K562 (cell line): ENCODE data around the gene CABP4. TPM values are rescaled to one million over a fixed set of nuclear protein-coding genes. Genes with fewer than 3 reads are reported as not detected.

Source experiments
- ATAC-seq: fragments of 200-7000 bp; cut with Tn5 transposase; 3 replicates; pipeline ENCODE4 v1.9.1; 2020; ENCODE audit warnings: moderate library complexity
- BruUV-seq: library from RNA; stranded (reverse); fragments of 400-500 nt; replicated peaks from 2 replicates; lab custom pipeline; 2021; lab: Mats Ljungman, UMichigan
- CTCF ChIA-PET: fragments of 300-600 bp; formaldehyde crosslinking; extraction: SDS; loops from one replicate; lab custom pipeline; 2021; ENCODE audit warnings: low intra/inter-chr PET ratio; lab: Yijun Ruan, JAX
- POLR2A ChIA-PET: fragments of 300-600, 350-650 bp; sonication (Branson Sonifier 250); formaldehyde crosslinking; extraction: SDS; loops from one replicate; lab custom pipeline; 2021; ENCODE audit warnings: antibody characterized with exemption, inconsistent platforms; lab: Yijun Ruan, JAX
- DNase-seq, 4 experiments: peaks; one replicate each; pipeline versions ENCODE4 v3.0.0 to v3.0.0-alpha.2; 2011 to 2018; ENCODE audit warnings: low spot score in 3 of 4, mixed read lengths in 3 of 4; ENCODE audit errors: extremely low read depth in 1 of 4
- FAIRE-seq: peaks from 2 replicates; lab custom pipeline; 2011; peaks lifted over from hg19 to GRCh38; lab: Jason Lieb, UNC
- H2AFZ ChIP-seq: 2 replicates; pipeline ENCODE4 v1.6.0; 2011; ENCODE audit warnings: low read depth, low read length, control low read depth, inconsistent platforms
- H3K27ac ChIP-seq: fragments of 200-600 bp; 3 replicates; pipeline ENCODE4 v1.8.0; 2011; ENCODE audit warnings: low read depth, mild to moderate bottlenecking, control low read depth, inconsistent platforms, low read length, moderate library complexity, mixed read lengths; ENCODE audit errors: extremely low read depth
- H3K27me3 ChIP-seq, 2 experiments: fragments of 300-600 bp in 1 of 2; 2 replicates in 1 of 2; 3 replicates in 1 of 2; pipeline versions ENCODE4 v1.6.0 to v1.8.0; 2011; ENCODE audit warnings: inconsistent platforms in 2 of 2, low read length in 2 of 2, mild to moderate bottlenecking in 1 of 2, mixed read lengths in 1 of 2, moderate library complexity in 1 of 2; ENCODE audit not compliant: control insufficient read depth in 2 of 2, insufficient read depth in 2 of 2
- H3K36me3 ChIP-seq: fragments of 300-600 bp; 3 replicates; pipeline ENCODE4 v1.8.0; 2011; ENCODE audit warnings: mild to moderate bottlenecking, low read length, inconsistent platforms; ENCODE audit not compliant: control insufficient read depth, insufficient read depth
- H3K4me1 ChIP-seq, 2 experiments: fragments of 200-600 bp in 1 of 2; replicated peaks in 1 of 2; 2 replicates in 1 of 2; 3 replicates in 1 of 2; pipeline versions ENCODE4 v1.5.1 to v1.8.0; 2011; ENCODE audit warnings: inconsistent platforms in 2 of 2, low read length in 2 of 2, mild to moderate bottlenecking in 1 of 2, mixed read lengths in 1 of 2, moderate library complexity in 1 of 2; ENCODE audit not compliant: control insufficient read depth in 2 of 2, insufficient read depth in 2 of 2
- H3K4me2 ChIP-seq: 2 replicates; pipeline ENCODE4 v1.6.1; 2011; ENCODE audit warnings: low read length, control low read depth, inconsistent platforms, mixed read lengths; ENCODE audit not compliant: insufficient read depth
- H3K4me3 ChIP-seq: fragments of 200-600 bp; sonication (generic), shearing (Covaris generic); 2 replicates; pipeline ENCODE4 v1.5.1; 2016; ENCODE audit warnings: control low read depth, inconsistent platforms
- H3K79me2 ChIP-seq: fragments of 200-600 bp; 3 replicates; pipeline ENCODE4 v1.8.0; 2011; ENCODE audit warnings: low read length, inconsistent platforms; ENCODE audit not compliant: control insufficient read depth, insufficient read depth
- H3K9ac ChIP-seq, 2 experiments: 2 replicates each; pipeline versions ENCODE4 v1.6.0 to v1.6.1; 2011; ENCODE audit warnings: low read depth in 2 of 2, low read length in 2 of 2, control low read depth in 1 of 2, inconsistent platforms in 1 of 2, mild to moderate bottlenecking in 1 of 2, mixed read lengths in 1 of 2; ENCODE audit not compliant: insufficient read depth in 1 of 2
- H3K9me1 ChIP-seq: one replicate; pipeline ENCODE4 v1.6.0; 2011; ENCODE audit warnings: inconsistent platforms, mild to moderate bottlenecking, low read length, moderate library complexity; ENCODE audit not compliant: control insufficient read depth, insufficient read depth
- H3K9me3 ChIP-seq: replicated peaks from 2 replicates; pipeline ENCODE4 v1.5.1; 2011; ENCODE audit warnings: low read depth, low read length, inconsistent platforms; ENCODE audit not compliant: control insufficient read depth, insufficient read depth
- H4K20me1 ChIP-seq: replicated peaks from 2 replicates; pipeline ENCODE4 v1.6.1; 2011; ENCODE audit warnings: low read length, inconsistent platforms, mixed read lengths; ENCODE audit not compliant: control insufficient read depth, insufficient read depth
- E2F3 ChIP-seq: fragments of 250-450 bp; sonication (Bioruptor Pico); IDR thresholded peaks from 2 replicates; pipeline ENCODE4 v1.4.0; 2020; ENCODE audit warnings: mild to moderate bottlenecking
- FOXK1 ChIP-seq: sonication (generic); formaldehyde crosslinking; IDR thresholded peaks from 2 replicates; pipeline ENCODE4 v1.8.0; 2022; ENCODE audit warnings: missing genetic modification reagents, mild to moderate bottlenecking, borderline replicate concordance
- GABPB1 ChIP-seq: sonication (generic); formaldehyde crosslinking; IDR thresholded peaks from 2 replicates; pipeline ENCODE4 v1.8.0; 2022; ENCODE audit warnings: mild to moderate bottlenecking, missing genetic modification reagents
- HDAC2 ChIP-seq: fragments of 450-650 bp; IDR thresholded peaks from 2 replicates; pipeline ENCODE4 v1.6.1; 2016; ENCODE audit warnings: mild to moderate bottlenecking
- MTA2 ChIP-seq: fragments of 450-650 bp; IDR thresholded peaks from 2 replicates; pipeline ENCODE4 v1.6.1; 2016; ENCODE audit warnings: low read depth
- NR1H2 ChIP-seq: sonication (generic); formaldehyde crosslinking; IDR thresholded peaks from 2 replicates; pipeline ENCODE4 v1.4.0; 2020; ENCODE audit warnings: mild to moderate bottlenecking, missing genetic modification reagents
- POLR2AphosphoS2 ChIP-seq: IDR thresholded peaks from 2 replicates; pipeline ENCODE4 v1.6.1; 2012; ENCODE audit warnings: low read length, improper control_type of control experiment
- POLR3A ChIP-seq: IDR thresholded peaks from 2 replicates; pipeline ENCODE4 v1.6.1; 2011; ENCODE audit warnings: borderline replicate concordance, mild to moderate bottlenecking, moderate library complexity; ENCODE audit not compliant: insufficient read length, insufficient read depth; ENCODE audit errors: extremely low read depth
- SAFB ChIP-seq: fragments of 200-400 bp; formaldehyde crosslinking; IDR thresholded peaks from 2 replicates; pipeline ENCODE4 v1.6.1; 2017; ENCODE audit warnings: low read depth, low read length, borderline replicate concordance
- SIN3A ChIP-seq, 2 experiments: fragments of 150-350 bp in 1 of 2; IDR thresholded peaks; 2 replicates each; pipeline ENCODE4 v1.6.1; 2011 to 2016; ENCODE audit warnings: borderline replicate concordance in 2 of 2, low read depth in 2 of 2, low read length in 2 of 2, mild to moderate bottlenecking in 2 of 2, moderate library complexity in 2 of 2; ENCODE audit not compliant: control insufficient read depth in 1 of 2
- SMARCA4 ChIP-seq: fragments of 450-650 bp; IDR thresholded peaks from 2 replicates; pipeline ENCODE4 v1.6.1; 2016
- SUPT5H ChIP-seq: fragments of 450-650 bp; IDR thresholded peaks from 2 replicates; pipeline ENCODE4 v1.6.1; 2016
- ZNF121 ChIP-seq: sonication (generic); formaldehyde crosslinking; conservative IDR thresholded peaks from 2 replicates; pipeline ENCODE4 v1.8.0; 2022; ENCODE audit warnings: missing genetic modification reagents
- ZNF41 ChIP-seq: fragments of 250-450 bp; sonication (Bioruptor Pico); conservative IDR thresholded peaks from 2 replicates; pipeline ENCODE4 v1.4.0; 2020; ENCODE audit warnings: mild to moderate bottlenecking
- ZNF699 ChIP-seq: fragments of 250-450 bp; sonication (Bioruptor Pico); IDR thresholded peaks from 2 replicates; pipeline ENCODE4 v1.8.0; 2021; ENCODE audit warnings: mild to moderate bottlenecking, moderate library complexity; ENCODE audit not compliant: insufficient replicate concordance
- WGBS: fragments of 100-300 bp; shearing (Covaris generic); methylation state at CpG from one replicate; pipeline ENCODE4 v1.1.6; 2016; ENCODE audit warnings: low coverage, mixed read lengths; ENCODE audit not compliant: insufficient coverage; ENCODE audit errors: missing lambda C conversion rate; 5-methylcytosine and 5-hydroxymethylcytosine counted together
- in situ Hi-C: fragments of 300-500 bp; cut with MboI; formaldehyde crosslinking; loops from 4 replicates; pipeline ENCODE4 v1.15.0; 2018; ENCODE audit warnings: inconsistent platforms, mixed read lengths
- intact Hi-C: fragments of 100-400 bp; cut with micrococcal nuclease; formaldehyde crosslinking; loops from 2 replicates; pipeline ENCODE4 v1.14.2; 2022
- polyA plus RNA-seq, 8 experiments: library from polyadenylated mRNA; depleted of rRNA in 4 of 8; stranded (reverse) in 5 of 8; unstranded in 3 of 8; fragments of >200 nt; fragmentation: Nextera tagmentation in 2 of 8; fragmentation: Illumina TruSeq in 1 of 8; extraction: Ambion mirVana in 2 of 8; extraction: Trizol in 1 of 8; gene quantifications; 2 replicates each; pipeline versions ENCODE4 v1.2.1 to v1.2.3, GENCODE V29; 2011 to 2014; ENCODE audit warnings: inconsistent platforms in 1 of 8, missing spikeins in 1 of 8
- total RNA-seq, 7 experiments: library from RNA; depleted of rRNA in 6 of 7; stranded (reverse); fragments of >200 nt in 6 of 7; fragmentation: Illumina TruSeq in 2 of 7; extraction: Trizol in 2 of 7; gene quantifications; 2 replicates each; pipeline versions ENCODE4 v1.2.1 to v1.2.3, GENCODE V29; 2011 to 2021; ENCODE audit warnings: low replicate concordance in 1 of 7
- TF ChIP-seq, protein P1 (sequence below): sonication (generic); formaldehyde crosslinking; IDR thresholded peaks from 2 replicates; pipeline ENCODE4 v1.8.0; 2022; ENCODE audit warnings: mild to moderate bottlenecking, low read depth, missing genetic modification reagents
- TF ChIP-seq, protein P2 (sequence below), 2 experiments: fragments of 450-650 bp in 1 of 2; sonication (generic) in 1 of 2; formaldehyde crosslinking; conservative IDR thresholded peaks; 2 replicates each; pipeline versions ENCODE4 v1.4.0 to v1.8.1; 2020 to 2022; ENCODE audit warnings: mild to moderate bottlenecking in 1 of 2, missing genetic modification reagents in 1 of 2

Gene CABP4
- total and polyA plus RNA-seq, 9 of the 15 experiments (the other 6 are each of a cell fraction or from before 2014, with no cell fraction given): 0.11 TPM; not detected in 8

DNA sequence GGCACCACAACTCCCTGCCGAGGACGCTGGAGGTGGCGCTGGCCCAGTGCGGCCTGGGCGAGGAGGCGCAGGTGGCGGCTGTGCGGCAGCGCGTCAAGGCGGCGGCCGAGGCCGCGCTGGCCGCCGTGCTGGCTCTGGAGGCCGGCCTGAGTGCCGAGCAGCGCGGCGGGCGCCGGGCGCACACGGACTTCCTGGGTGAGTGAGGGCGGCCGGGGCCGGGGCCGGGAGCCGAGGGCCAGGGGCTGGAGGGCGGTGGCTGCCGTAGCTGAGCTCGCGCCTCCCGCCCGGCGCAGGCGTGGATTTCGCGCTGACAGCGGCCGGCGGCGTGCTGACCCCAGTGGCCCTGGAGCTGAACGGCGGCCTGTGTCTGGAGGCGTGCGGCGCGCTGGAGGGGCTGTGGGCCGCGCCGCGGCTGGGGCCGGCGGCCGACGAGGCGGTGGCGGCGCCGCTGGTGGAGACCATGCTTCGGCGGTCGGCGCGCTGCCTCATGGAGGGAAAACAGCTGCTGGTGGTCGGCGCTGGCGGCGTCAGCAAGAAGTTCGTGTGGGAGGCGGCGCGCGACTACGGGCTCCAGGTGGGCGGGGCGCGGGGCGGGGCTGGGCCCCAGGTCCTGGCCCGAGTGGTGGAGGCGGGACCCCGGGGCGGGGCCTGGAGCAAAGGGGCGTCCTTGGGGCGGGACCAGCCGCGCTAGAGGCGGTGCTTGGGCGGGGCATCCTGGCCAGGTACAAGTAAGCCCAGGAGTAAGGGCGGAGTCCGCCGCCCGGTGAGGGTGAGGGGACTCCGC is 34.3 kb upstream of the CABP4 start (continued):
- TF ChIP-seq, protein P1, sequence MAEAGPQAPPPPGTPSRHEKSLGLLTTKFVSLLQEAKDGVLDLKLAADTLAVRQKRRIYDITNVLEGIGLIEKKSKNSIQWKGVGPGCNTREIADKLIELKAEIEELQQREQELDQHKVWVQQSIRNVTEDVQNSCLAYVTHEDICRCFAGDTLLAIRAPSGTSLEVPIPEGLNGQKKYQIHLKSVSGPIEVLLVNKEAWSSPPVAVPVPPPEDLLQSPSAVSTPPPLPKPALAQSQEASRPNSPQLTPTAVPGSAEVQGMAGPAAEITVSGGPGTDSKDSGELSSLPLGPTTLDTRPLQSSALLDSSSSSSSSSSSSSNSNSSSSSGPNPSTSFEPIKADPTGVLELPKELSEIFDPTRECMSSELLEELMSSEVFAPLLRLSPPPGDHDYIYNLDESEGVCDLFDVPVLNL (CRISPR knock-in tag): no peak

DNA sequence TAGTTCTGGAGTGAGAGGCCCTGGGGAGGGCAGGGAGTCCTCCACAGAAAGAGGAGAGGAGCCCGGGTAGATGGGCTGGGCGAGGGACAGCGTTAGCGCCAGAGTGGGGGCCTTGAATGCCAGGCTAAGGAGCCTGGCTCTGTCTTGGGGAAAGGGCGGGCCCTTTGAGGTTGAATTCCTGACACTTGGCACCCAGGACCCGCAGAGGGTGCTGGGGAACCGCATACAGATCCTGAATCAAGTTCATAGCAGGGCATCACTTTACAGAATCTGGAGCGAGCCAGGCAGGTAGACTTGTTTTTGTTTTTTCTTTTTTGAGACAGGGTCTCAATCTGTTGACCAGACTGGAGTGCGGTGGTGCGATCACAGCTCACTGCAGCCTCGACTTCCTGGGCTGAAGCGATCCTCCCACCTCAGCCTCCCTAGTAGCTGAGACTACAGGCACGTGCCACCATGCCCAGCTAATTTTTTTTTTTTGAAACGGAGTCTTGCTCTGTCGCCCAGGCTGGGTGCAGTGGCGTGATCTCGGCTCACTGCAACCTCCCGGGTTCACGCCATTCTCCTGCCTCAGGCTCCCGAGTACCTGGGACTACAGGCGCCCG is 33.6 kb upstream of the CABP4 start:
- intact Hi-C loops (loop anchor here (5.0 kb wide), 1 partner anchor 46 kb away; the partner anchor contains the start of gene TMEM134), in situ Hi-C loops (no loop called here)
- no peaks in the 10 kb centered on the region for H4K20me1 ChIP-seq
- peak overlapping the region in 1 of 2 experiments; percentile 90; a peak in 2 of 4 replicates for H3K9ac ChIP-seq
- H3K4me2 ChIP-seq: peak overlapping the region; percentile 37
- ChIA-PET POLR2A (interaction anchor here (0.7 to 2.1 kb wide), 3 partner anchors 9 to 184 kb away, joined by 4 to 10 read pairs (median 4); partner anchors contain the start of gene PPP1CA), CTCF (no interaction called here)
- ATAC-seq (no peak), FAIRE-seq (no peak), DNase-seq (no peak)
- no peaks in the 10 kb centered on the region for H3K36me3 ChIP-seq
- H3K9me3 ChIP-seq: no peaks in the 10 kb centered on the region
- H2AFZ ChIP-seq: peak overlapping the region; percentile 80
- H3K27me3 ChIP-seq: no peaks in the 10 kb centered on the region
- no TSS peak for BruUV-seq
- H3K9me1 ChIP-seq: no peaks in the 10 kb centered on the region
- H3K4me1 ChIP-seq: peaks cover 6 to 62% of the 10 kb centered on the region in 2 experiments
- WGBS: 63% methylated on average over 16 of the region's 22 CpGs
- peak overlapping the region; percentile 62 for H3K4me3 ChIP-seq
- peaks cover 8% of the 10 kb centered on the region; the same call in 1 of the 3 replicates for H3K79me2 ChIP-seq
- H3K27ac ChIP-seq: no peak overlapping the region
- TF ChIP-seq, protein P2, sequence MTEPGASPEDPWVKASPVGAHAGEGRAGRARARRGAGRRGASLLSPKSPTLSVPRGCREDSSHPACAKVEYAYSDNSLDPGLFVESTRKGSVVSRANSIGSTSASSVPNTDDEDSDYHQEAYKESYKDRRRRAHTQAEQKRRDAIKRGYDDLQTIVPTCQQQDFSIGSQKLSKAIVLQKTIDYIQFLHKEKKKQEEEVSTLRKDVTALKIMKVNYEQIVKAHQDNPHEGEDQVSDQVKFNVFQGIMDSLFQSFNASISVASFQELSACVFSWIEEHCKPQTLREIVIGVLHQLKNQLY (CRISPR knock-in tag; conservative IDR thresholded peaks at IDR 0.05): no peak
- no peak for TF ChIP-seq ZNF699 (CRISPR knock-in tag)
- no peak for TF ChIP-seq E2F3 (CRISPR knock-in tag)
- 0 out of 2 replicates have a peak, but pooled peaks have one; percentile 30 for TF ChIP-seq GABPB1 (CRISPR knock-in tag)
- TF ChIP-seq SIN3A (IDR thresholded peaks at IDR 0.05; ENCODE audit: borderline replicate concordance in 2 of 2, control insufficient read depth in 1 of 2, low read depth in 2 of 2, low read length in 2 of 2): no peak
- TF ChIP-seq FOXK1 (CRISPR knock-in tag): no peak
- TF ChIP-seq ZNF121 (CRISPR knock-in tag): peak; percentile 0; the same call in 1 of the 2 replicates
- no peak for TF ChIP-seq POLR2AphosphoS2
- TF ChIP-seq ZNF41: no peak
- no peak for TF ChIP-seq POLR3A
- TF ChIP-seq NR1H2 (CRISPR knock-in tag): no peak
- TF ChIP-seq SMARCA4: no peak
- TF ChIP-seq MTA2: no peak
- TF ChIP-seq SUPT5H: no peak
- no peak for TF ChIP-seq HDAC2
- TF ChIP-seq SAFB: no peak
